ENCODE data around the gene APOBR.
"Not testable (repeated sequence)": the region's sequence is repeated elsewhere in the genome, so short reads cannot be mapped to it uniquely, and the experiment has no call there.

APOBR gene

GRCh38 chr16:28498666-28499381 is 4.4 kb downstream of the APOBR start:
- no peak for DNase-seq

- DNase-seq, result no peak
Measured at GRCh38 chr16:28499854-28500253, 5.4 kb downstream of the APOBR start.

GRCh38 chr16:28500476-28501180 is 6.2 kb downstream of the APOBR start:
- not testable (repeated sequence) for DNase-seq

DNA sequence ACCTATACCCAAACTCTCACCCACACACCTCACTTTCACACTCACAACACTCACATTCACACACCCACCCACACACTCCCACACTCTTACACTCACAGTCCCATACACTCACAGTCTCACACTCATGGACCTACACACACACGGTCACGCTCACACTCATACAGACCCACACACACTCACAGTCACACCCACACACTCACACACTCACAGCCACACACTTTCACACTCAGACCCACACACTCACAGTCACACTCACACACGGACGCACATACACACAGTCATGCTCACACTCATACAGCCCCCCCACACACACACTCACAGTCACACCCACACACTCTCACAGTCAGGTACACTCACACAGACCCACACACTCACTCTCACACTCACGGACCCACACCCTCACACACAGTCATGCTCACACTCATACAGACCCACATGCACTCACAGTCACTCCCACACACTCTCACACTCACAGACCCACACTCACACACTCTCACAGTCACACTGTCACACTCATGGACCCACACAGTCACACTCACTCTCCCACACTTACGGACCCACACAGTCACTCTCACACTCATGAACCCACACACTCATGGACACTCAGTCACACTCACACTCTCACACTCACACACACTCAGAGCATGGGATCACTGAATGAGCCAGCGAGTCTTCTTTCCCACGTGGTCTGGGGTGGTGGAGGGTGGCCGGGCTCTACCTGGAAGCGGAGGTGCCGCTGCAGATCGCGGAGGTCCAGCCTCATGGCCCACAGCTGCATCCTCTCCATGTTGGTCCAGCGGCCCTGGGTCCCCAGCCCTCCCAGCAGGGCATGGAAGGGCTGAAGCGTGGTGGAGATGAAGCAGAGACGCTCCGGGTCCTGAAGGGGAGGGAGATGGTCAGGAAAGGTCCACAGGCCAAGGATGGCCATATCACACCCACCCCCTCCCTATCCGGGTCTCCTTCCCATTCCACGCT is 7.1 kb downstream of the APOBR start:
- no peak for DNase-seq

- DNase-seq, result no peak
Measured at GRCh38 chr16:28502290-28502689, 7.8 kb downstream of the APOBR start.

DNA sequence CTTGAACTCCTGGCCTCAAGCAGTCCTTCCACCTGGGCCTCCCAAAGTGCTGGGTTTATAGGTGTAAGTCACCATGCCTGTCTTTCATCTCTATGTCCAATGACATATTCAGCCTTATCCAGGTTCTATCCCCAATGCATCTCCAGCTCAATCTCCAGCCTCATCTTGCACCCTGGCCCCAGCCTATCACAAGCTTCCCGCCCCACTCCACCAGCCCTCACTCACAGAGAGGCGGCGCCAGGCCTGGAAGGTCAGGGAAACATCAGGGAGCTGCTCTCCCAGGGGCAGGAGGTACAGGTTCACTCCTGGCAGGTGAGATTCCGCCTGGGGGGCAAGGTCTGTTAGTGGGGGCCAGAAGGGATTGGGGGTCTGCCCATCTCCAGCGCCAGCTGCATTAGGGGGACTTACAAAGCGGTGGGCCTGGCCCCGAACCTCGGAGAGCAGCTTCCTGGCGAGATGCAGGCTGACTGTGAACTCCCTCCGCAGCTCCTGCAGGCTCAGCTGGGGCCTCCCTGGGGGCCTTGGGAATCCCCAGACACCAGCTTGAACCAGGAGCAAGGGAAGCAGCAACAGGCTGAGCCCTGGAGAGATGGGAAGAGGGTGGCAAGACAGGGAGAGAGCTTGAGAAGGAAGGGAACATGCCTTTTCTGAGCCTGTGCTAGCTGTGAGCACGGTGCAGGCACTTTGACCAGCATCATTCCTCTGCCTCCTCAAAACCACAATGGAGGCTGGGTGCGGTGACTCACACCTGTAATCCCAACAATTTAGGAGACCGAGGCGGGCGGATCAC is 9.2 kb downstream of the APOBR start:
- DNase-seq, result no peak

GRCh38 chr16:28504707-28505404 is 10.4 kb downstream of the APOBR start:
- DNase-seq, result no peak

DNA sequence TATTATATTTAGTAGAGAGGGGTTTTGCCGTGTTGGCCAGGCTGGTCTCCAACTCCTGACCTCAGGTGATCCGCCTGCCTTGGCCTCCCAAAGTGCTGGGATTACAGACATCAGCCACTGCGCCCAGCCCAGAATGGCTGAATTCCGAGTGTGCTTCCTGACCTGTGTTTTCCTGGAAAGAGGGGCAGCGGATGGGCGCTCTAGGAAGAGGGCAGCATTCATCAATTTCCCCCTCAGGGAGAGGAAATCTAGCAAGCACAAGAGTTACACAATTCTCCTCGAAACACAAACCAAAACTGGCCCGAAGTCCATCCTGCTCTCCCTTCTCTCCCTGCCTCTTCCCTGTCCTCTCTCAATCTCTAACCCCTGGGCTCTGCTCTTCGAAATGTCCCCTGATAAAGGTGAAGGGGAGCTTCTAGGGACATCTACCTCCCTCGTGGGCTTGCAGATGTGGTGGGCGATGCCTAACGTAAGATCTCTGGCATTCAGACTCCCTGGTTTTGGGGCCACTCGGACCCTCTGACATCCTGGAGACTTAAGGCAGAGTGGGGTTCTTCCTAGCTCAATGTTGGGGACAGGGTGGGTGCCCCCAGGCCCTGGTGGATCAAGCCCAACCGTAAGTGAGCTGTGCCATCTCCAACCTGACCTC is 11.2 kb downstream of the APOBR start:
- DNase-seq, result no peak

GRCh38 chr16:28511031-28511430 is 16.6 kb downstream of the APOBR start:
- no peak for DNase-seq

- DNase-seq, result no peak
Measured at GRCh38 chr16:28511801-28512789, 17.7 kb downstream of the APOBR start.

GRCh38 chr16:28513484-28514181 is 19.2 kb downstream of the APOBR start:
- no peak for DNase-seq

GRCh38 chr16:28514246-28514645 is 19.8 kb downstream of the APOBR start:
- no peak for DNase-seq

- DNase-seq, result no peak
Measured at GRCh38 chr16:28520672-28521071, 26.2 kb downstream of the APOBR start.

DNA sequence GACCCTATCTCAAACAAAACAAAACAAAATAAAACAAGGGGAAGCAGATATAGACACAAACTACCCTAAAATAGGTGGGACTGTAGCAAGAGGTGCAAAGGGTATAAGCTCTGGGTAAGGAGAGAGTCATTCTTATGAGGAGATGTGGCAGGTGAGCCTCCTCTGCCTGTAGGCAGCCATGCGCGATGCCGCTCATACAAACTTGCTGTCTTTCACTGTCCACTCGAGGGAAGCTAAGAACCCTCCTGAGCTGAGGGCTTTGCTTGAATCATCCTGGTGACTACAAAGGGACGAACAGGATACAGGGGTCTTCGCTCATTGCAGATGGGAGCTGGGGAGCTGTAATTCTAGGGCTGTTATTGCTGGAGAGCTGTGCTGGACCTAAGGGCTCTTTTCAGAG is 27.0 kb downstream of the APOBR start:
- no peak for DNase-seq

DNA sequence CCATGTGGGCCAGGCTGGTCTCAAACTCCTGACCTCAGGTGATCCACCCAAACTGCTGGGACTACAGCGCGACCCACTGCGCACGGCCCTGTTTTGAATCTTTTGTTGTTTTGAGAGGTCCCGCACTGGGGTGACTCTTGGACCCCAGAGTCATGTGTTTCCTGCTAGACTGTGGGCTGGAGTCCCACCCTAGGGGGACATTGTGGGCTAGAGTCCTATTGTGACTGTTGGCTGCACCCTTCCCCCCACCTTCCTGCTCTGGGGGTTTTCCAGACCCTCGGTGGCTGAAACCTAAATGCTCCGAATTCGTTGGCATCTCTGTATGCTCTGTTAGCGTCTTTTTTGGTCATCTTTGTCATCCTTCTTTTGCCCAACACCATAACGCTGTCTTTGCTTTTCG is 28.3 kb downstream of the APOBR start:
- no peak for DNase-seq

GRCh38 chr16:28524681-28525171 is 30.3 kb downstream of the APOBR start:
- no peak for DNase-seq

DNA sequence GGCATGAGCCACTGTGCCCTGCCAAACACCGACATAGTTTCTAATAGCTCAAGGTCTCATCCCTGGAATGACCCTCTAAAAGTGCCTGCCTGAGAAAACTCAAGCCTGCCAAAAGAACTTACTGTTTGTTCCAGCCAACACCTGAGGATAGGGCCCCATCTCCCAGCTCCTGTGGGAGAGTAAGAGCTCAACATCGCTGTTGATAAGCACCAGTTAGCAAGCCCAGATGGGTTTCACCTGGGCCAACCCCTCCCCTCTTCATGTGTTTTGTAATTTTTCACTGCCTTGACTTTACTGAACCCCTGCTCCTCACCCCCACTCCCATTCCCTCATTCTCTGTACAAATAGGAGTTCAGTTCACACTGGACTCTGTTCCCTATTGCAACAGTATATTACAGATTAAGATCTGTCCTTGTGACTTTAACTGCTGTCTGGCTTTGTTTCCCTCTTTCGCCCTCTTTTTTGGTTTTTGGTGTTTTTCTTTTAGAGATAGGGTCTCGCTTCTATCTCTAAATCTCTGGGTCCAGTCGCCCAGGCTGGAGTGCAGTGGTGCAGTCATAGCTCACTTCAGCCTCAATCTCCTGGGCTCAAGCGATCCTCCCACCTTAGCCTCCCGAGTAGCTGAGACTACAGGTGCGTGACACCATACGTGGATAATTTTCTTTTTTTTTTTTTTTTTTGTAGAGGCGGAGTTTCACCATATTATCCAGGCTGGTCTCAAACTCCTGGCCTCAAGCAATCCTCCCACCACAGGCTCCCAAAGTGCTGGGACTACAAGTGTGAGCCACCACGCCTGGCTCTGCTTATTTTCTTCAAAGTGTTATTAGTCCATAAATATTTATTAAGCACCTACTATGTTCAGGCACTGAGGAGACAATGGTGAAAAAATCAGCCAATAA is 32.0 kb downstream of the APOBR start:
- DNase-seq, result no peak
